ENCODE results near the gene RNF150.

RNF150 gene

GRCh38 chr4:141045848-141046247 is 87.4 kb downstream of the RNF150 start:
- no peak overlapping the region for H3K4me3 ChIP-seq (ENCODE audit: low read length)
- no peak for DNase-seq (ENCODE audit: low read depth, low spot score)

GRCh38 chr4:141041021-141041476 is 92.2 kb downstream of the RNF150 start:
- no peak for DNase-seq (ENCODE audit: low read depth, low spot score)
- H3K4me3 ChIP-seq (ENCODE audit: low read length) = no peak overlapping the region

DNA sequence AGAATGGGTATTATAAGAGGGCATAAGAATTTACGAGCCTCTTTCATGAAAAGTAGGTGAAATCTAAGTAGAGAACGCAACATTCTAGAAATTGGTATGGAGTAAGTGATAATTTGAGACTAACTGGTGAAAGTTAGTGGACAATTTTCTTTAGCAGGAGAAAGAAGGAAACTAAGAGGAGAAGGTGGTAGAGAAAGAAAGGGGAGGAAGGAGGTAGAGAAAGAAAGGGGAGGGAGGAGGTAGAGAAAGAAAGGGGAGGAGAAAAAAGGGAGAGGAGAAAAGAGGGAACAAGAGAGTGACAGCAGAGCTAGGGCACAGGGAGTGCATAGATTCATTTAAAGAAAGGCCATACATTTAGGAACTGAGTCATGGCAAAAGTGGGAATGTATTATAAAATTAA is 94.1 kb downstream of the RNF150 start:
- H3K4me3 ChIP-seq (ENCODE audit: low read length) = no peak overlapping the region
- DNase-seq (ENCODE audit: low read depth, low spot score) = no peak

DNA sequence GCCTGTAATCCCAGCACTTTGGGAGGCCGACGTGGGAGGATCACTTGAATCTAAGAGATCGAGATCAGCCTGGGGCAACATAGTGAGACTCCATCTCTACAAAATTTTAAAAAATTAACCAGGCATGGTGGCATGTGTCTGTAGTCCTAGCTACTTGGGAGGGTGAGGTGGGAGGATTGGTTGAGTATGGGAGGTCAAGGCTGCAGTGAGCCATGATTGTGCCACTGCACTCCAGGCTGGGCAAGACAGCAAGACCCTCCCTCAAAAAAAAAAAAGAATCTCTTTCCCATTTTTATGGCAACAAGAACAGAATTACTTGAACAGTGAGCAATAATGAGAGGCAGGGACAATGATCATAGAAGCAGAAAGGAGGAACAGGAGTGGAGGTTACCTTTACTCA is 94.8 kb downstream of the RNF150 start:
- no peak for DNase-seq (ENCODE audit: low read depth, low spot score)
- no peak overlapping the region for H3K4me3 ChIP-seq (ENCODE audit: low read length)

DNA sequence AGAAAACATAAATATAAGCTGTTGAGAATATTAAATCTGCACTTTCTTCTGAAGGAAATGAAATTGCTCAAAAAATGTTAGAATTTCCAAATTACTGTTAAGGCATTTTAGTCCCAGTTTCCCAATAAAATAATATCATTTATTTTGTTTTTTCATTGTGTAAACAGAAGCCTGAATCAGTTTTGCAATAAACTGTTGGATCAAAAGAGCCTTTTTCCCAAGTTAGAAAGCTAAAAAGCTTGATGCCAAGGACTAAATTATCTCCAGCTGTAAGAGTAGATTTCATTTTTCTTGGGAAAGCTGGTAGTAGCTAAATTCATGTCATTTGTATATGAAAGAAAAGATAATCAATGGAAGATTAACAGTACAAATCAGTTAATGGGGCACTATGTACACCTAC is 95.8 kb downstream of the RNF150 start:
- H3K4me3 ChIP-seq (ENCODE audit: low read length) = no peak overlapping the region
- no peak for DNase-seq (ENCODE audit: low read depth, low spot score)

DNA sequence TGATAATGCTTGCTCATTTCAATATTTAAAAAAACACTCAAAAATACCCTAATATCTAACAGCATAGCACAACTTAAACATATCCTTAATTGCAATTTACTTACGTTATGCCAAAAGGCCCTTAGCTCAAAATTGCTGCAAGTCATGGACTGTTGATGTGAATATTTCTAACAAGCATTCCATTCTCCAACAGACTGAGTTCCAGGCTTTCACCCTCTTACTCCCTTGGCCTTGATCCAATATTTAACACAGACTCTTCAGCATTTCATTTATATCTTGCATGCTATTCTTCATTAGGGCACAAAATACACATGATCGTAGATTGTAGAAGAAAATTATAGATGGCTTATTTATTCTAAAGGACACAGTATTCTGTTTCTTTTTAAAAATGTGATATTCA is 96.5 kb downstream of the RNF150 start:
- no peak for DNase-seq (ENCODE audit: low read depth, low spot score)
- no peak overlapping the region for H3K4me3 ChIP-seq (ENCODE audit: low read length)

DNA sequence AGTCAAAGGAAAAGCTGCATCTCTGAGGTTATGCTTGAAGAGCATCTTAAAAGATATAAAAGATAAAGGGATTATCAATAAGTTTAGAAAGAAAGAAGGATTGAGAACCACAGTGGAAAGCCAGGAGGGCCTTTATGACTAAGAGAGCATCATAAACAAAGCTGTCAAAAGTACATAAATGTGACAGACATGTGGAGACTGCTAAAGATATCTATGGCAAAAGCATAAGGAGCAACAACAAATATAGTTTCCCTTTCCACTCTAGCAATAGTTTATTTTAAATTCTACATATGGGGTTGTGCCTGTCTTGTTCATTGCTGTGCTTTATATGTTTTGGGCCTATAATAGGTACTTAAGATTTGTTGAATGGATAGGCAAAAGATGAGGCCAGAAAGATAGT is 97.3 kb downstream of the RNF150 start:
- DNase-seq (ENCODE audit: low read depth, low spot score) = no peak
- H3K4me3 ChIP-seq (ENCODE audit: low read length) = no peak overlapping the region

DNA sequence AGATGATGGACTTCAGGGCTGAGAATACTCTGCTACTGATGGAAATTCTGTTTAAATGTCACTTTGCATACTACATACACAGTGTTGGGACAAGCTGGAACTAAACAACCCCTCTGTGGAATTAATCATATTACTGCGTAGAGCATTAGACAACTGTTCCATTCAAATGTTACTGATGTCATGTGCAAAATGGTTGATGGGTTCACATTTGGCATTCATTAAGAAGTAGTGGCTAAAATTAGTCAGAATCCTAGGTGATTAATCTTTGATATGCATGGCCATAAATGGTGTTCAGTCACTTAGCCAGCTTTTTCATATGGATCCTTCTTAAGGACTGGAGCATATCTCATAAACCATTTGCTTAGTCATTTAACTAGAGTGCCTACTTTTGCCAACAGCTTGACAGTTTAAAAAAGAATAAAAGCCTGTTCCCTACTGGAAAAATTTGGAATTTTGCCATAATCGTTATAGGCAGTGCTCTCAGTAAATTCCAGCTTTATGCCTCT is 105.2 kb downstream of the RNF150 start:
- H3K4me3 ChIP-seq (ENCODE audit: low read length) = no peak overlapping the region
- no peak for DNase-seq (ENCODE audit: low read depth, low spot score)

GRCh38 chr4:141027421-141027820 is 105.8 kb downstream of the RNF150 start:
- H3K4me3 ChIP-seq (ENCODE audit: low read length) = no peak overlapping the region
- no peak for DNase-seq (ENCODE audit: low read depth, low spot score)

GRCh38 chr4:141026900-141027299 is 106.4 kb downstream of the RNF150 start:
- no peak overlapping the region for H3K4me3 ChIP-seq (ENCODE audit: low read length)
- no peak for DNase-seq (ENCODE audit: low read depth, low spot score)

DNA sequence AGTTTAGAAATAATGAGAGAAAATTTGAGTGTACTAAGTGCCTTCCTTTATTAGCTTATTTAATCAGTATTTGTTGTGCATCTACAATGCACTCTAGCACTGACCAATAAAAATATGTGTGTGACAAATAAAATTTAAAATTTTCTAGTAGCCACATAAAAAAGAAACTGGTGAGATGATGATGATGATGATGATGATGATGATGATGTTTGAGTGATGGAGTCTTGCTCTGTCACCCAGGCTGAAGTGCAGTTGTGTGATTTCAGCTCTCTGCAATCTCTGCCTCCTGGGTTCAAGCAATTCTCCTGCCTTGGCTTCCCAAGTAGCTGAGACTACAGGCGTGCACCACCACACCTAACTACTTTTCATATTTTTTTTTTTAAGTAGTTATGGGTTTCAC is 110.2 kb downstream of the RNF150 start:
- no peak for DNase-seq (ENCODE audit: low read depth, low spot score)
- no peak overlapping the region for H3K4me3 ChIP-seq (ENCODE audit: low read length)

DNA sequence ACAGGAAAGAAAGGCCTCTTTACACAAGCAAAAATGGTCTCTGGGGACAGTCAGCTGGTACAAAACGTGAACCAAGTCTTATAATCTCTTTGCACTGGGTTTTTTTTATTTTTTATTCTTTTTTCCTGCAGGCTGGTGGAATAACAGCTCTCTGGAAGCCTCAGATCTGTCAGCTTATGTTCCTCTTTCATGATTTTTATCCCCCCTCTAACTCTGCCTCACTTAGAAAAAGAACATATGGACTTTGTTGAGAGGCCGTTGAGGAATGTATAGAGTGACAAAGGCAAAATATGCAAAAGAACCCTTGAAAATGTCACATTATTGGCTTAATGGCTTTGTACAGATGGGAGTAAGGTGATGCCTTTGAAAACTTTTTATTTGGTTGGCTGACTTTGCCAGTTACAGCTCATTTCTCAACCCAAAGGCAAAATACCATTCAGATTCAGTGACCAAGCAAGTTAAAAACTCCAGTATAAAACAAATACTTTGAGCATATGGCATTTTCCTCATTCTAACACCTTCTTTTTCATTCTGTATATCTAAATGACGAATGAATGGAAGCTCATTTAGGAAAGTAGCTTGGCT is 111.1 kb downstream of the RNF150 start:
- no peak for DNase-seq (ENCODE audit: low read depth, low spot score)
- H3K4me3 ChIP-seq (ENCODE audit: low read length) = no peak overlapping the region

DNA sequence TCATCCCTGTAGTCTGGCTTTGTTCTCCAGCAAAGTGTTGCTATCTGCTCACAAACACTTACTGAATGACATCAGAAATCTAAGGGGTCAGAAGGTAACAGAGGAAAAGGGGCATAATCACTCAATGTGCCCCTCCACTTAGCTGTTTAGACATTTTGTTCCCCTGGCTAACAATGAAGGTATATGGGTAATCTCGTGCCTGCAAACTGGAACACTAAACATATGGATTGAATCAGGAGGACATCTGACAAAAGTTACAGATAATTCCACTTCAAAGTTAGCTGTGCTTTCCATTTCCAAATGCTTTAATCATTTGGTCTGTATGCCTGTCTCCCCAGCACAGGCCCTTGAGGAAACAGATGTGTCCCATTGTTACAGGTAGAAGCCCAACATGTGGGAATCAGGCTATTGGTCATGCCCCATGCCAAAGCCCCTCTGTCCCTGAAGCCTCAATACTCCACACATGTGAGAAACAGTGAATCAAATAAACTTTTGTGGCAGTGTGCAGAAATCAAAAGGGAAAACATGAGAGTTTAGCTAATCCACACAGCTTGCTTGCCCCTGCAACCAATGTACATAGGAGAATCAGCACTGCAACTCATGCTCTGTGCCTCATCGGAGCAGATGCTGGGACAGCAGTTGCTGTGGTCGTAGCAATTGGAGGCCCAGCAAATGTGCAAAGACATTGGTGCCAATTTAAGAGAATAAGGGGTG is 111.7 kb downstream of the RNF150 start:
- DNase-seq (ENCODE audit: low read depth, low spot score) = no peak
- H3K4me3 ChIP-seq (ENCODE audit: low read length) = no peak overlapping the region

DNA sequence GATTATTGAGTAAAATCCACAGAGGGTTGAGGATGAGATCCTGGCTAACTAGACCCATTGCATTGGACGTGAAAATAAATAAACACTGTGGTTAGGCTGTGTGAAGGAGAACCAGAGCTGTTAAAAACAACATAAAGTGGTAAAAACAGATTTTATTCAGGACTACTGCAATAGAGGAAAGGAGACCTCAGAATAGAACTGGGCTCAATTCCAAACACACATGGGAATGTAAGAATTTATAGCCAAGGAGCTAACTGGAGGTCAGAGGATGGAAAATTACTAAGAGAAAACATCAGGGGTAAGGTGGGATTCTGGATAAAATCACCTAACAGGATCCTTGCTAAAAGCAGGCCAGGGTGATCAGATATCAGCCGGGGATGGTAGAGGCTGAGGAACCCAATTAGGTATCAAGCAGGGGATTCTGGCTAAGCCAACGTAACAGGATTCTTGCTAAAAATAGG is 112.4 kb downstream of the RNF150 start:
- DNase-seq (ENCODE audit: low read depth, low spot score) = no peak
- no peak overlapping the region for H3K4me3 ChIP-seq (ENCODE audit: low read length)

DNA sequence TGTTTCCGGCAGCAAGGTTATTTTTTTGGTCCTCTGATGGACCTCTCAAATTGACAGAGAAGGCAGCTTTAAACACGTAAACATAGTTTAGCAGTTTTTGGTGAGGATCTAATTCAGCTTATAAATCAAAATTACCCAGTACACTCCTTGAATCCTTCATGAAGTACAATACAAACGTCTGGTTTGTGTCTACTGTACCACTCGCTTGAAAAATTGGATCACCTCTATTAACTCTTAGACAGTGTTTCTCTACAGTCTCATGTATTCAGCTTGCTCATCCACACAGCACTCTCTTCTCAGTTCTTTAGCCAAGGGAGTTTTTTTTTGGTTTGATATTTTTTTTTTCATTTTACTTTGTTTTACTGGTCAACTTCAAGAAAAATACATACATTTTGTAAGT is 113.5 kb downstream of the RNF150 start:
- no peak for DNase-seq (ENCODE audit: low read depth, low spot score)
- H3K4me3 ChIP-seq (ENCODE audit: low read length) = no peak overlapping the region

DNA sequence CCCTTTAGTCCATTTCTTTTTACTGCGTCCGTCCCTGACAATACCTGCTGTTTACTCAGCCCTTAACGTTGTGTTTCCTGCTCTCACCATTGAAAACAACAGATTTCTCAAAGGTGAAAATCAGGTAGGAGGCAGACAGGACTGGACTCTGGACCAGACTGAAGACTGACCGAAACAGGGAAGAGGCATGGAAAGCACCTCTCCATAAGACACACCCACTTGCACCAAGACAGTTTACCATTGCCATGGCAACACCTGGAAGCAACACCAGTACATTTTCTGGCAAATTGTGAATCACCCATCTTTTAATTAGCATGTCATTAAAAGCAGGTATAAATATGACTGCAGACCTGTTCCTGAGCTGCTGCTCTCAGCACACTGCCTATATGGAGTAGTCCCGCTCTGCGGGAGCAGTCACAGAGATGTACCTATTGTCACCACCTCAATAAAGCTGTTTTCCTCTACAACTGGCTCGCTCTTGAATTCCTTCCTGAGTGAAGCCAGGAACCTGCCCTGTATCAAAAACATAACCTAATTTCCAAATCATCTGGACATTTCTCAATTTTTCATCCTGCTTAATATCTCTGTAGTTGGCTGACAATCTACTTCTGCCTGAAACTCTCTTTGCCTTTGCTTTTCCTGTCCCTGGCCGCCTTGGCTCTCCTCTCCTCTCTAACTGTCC is 117.0 kb downstream of the RNF150 start:
- DNase-seq (ENCODE audit: low read depth, low spot score) = no peak
- no peak overlapping the region for H3K4me3 ChIP-seq (ENCODE audit: low read length)

GRCh38 chr4:141013899-141014298 is 119.4 kb downstream of the RNF150 start:
- no peak overlapping the region for H3K4me3 ChIP-seq (ENCODE audit: low read length)
- no peak for DNase-seq (ENCODE audit: low read depth, low spot score)

DNA sequence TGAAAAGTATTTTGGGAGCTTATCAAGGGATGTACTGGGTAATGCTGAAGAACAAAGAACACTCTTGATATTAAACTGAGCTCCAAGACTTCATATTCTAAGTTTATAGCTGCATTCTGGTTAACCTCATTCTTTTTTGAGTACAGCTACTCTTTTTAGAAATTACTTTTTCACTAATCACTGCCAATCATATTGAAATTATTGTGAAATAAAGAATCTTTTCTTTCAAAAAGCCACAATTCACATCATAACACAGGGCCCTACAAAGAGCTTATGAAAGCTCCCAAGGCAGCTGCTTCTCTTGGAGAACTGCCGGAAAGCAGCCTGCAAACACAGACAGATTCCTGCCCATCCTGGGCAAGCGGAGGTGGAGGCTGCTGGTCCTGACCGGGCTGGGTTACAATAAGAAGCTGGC is 121.4 kb downstream of the RNF150 start:
- DNase-seq (ENCODE audit: low read depth, low spot score) = no peak
- H3K4me3 ChIP-seq (ENCODE audit: low read length) = no peak overlapping the region

DNA sequence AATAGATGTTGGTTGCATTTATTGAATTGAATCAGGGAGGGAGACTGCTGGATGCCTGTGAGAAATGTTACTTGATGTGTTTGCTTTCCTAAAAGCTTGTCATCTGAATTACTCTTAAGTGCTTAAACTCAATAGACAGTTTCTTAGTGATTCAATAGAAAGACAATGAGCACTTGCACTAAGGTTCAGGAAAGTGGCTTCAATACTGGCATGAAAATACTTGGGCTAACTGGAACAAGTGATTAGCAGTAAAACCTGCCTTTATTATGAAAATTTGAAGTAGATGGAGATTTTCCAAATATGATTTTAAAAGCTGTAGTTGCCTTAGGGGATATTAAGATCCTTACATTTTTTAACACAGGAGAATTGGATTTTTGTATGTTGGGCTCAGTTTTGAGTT is 123.3 kb downstream of the RNF150 start:
- DNase-seq (ENCODE audit: low read depth, low spot score) = no peak
- no peak overlapping the region for H3K4me3 ChIP-seq (ENCODE audit: low read length)

GRCh38 chr4:141009129-141009528 is 124.1 kb downstream of the RNF150 start:
- H3K4me3 ChIP-seq (ENCODE audit: low read length) = no peak overlapping the region
- no peak for DNase-seq (ENCODE audit: low read depth, low spot score)
